Large intestine (tissue), 3 donors: ENCODE results near the gene CDC16. TPM values are rescaled to one million over a fixed set of nuclear protein-coding genes. Genes with fewer than 3 reads are reported as not detected.
"Not testable (repeated sequence)": the region's sequence is repeated elsewhere in the genome, so short reads cannot be mapped to it uniquely, and the experiment has no call there.

Experiments used
- DNase-seq, 2 donors: peaks; one replicate each; pipeline versions ENCODE4 v3.0.0 to v3.0.0-alpha.2; 2013
- H3K27ac ChIP-seq: one replicate; pipeline ENCODE4 v1.5.1; 2013; ENCODE audit warnings: low read length
- H3K27me3 ChIP-seq: 2 replicates; pipeline ENCODE4 v1.6.1; 2013; ENCODE audit warnings: low read length; ENCODE audit not compliant: control insufficient read depth, insufficient read depth
- H3K36me3 ChIP-seq: 2 replicates; pipeline ENCODE4 v1.6.1; 2013; ENCODE audit warnings: low read length; ENCODE audit not compliant: control insufficient read depth, insufficient read depth
- H3K4me1 ChIP-seq: one replicate; pipeline ENCODE4 v1.6.1; 2013; ENCODE audit warnings: low read length; ENCODE audit not compliant: control insufficient read depth, insufficient read depth
- H3K4me3 ChIP-seq: one replicate; pipeline ENCODE4 v1.5.1; 2013; ENCODE audit warnings: low read length
- H3K9me3 ChIP-seq: one replicate; pipeline ENCODE4 v1.6.1; 2013; ENCODE audit warnings: mild to moderate bottlenecking, low read depth, low read length, moderate library complexity; ENCODE audit not compliant: control insufficient read depth
- WGBS: methylation state at CpG from one replicate; pipeline ENCODE4 v1.1.5; 2013; ENCODE audit warnings: low lambda C conversion rate; ENCODE audit not compliant: insufficient coverage; 5-methylcytosine and 5-hydroxymethylcytosine counted together
- polyA plus RNA-seq: library from polyadenylated mRNA; unstranded; fragments of 120-200 nt; gene quantifications from one replicate; pipeline ENCODE4 v1.2.1, GENCODE V29; 2013

Gene CDC16
- polyA plus RNA-seq, 1 donor: 98.4 TPM

GRCh38 chr13:114259374-114259773 is 24.7 kb downstream of the CDC16 start:
- Histone ChIP-seq H3K36me3 (peaks cover 75% of the 10 kb centered on the region), H3K27ac (no peak overlapping the region), H3K4me3 (no peak overlapping the region), H3K9me3 (no peaks in the 10 kb centered on the region), H3K4me1 (no peaks in the 10 kb centered on the region), H3K27me3 (no peaks in the 10 kb centered on the region)
- WGBS: 100% methylated on average over 1 of the region's 7 CpGs
- DNase-seq: no peak

- peaks cover 76% of the 10 kb centered on the region for H3K36me3 ChIP-seq
- no CpG with 5 or more reads among the region's 4 CpGs for WGBS
- H3K27ac ChIP-seq: no peak overlapping the region
- no peaks in the 10 kb centered on the region for H3K4me1 ChIP-seq
- DNase-seq: no peak
- H3K9me3 ChIP-seq: no peaks in the 10 kb centered on the region
- no peak overlapping the region for H3K4me3 ChIP-seq
- no peaks in the 10 kb centered on the region for H3K27me3 ChIP-seq
Measured at GRCh38 chr13:114259974-114260373, 25.3 kb downstream of the CDC16 start.

GRCh38 chr13:114260814-114261213 is 26.1 kb downstream of the CDC16 start:
- no peak for DNase-seq
- no peaks in the 10 kb centered on the region for H3K9me3 ChIP-seq
- H3K4me1 ChIP-seq: no peaks in the 10 kb centered on the region
- H3K27me3 ChIP-seq: no peaks in the 10 kb centered on the region
- WGBS: no CpG with 5 or more reads among the region's 3 CpGs
- no peak overlapping the region for H3K27ac ChIP-seq
- no peak overlapping the region for H3K4me3 ChIP-seq
- H3K36me3 ChIP-seq: peaks cover 79% of the 10 kb centered on the region

GRCh38 chr13:114261328-114261965 is 26.8 kb downstream of the CDC16 start:
- Histone ChIP-seq H3K9me3 (no peaks in the 10 kb centered on the region), H3K4me3 (no peak overlapping the region), H3K4me1 (no peaks in the 10 kb centered on the region), H3K27ac (no peak overlapping the region), H3K36me3 (peaks cover 82% of the 10 kb centered on the region), H3K27me3 (no peaks in the 10 kb centered on the region)
- 72% methylated on average over 2 of the region's 3 CpGs for WGBS
- DNase-seq: no peak

- H3K4me1 ChIP-seq: no peaks in the 10 kb centered on the region
- no peak for DNase-seq
- 17% methylated on average over 1 of the region's 5 CpGs for WGBS
- H3K36me3 ChIP-seq: peaks cover 81% of the 10 kb centered on the region
- H3K27me3 ChIP-seq: no peaks in the 10 kb centered on the region
- H3K4me3 ChIP-seq: no peak overlapping the region
- H3K27ac ChIP-seq: no peak overlapping the region
- no peaks in the 10 kb centered on the region for H3K9me3 ChIP-seq
Measured at GRCh38 chr13:114263578-114263977, 28.9 kb downstream of the CDC16 start.

- H3K4me1 ChIP-seq, H3K27me3 ChIP-seq, DNase-seq, H3K9me3 ChIP-seq, H3K4me3 ChIP-seq, H3K27ac ChIP-seq: not testable (repeated sequence)
- H3K36me3 ChIP-seq: peaks cover 85% of the 10 kb centered on the region
- 92% methylated on average over 7 of the region's 13 CpGs for WGBS
Measured at GRCh38 chr13:114264313-114264712, 29.6 kb downstream of the CDC16 start.

- Histone ChIP-seq H3K36me3 (peaks cover 82% of the 10 kb centered on the region), H3K27me3 (no peaks in the 10 kb centered on the region), H3K9me3 (no peaks in the 10 kb centered on the region), H3K27ac (no peak overlapping the region), H3K4me1 (no peaks in the 10 kb centered on the region), H3K4me3 (no peak overlapping the region)
- no peak for DNase-seq
- 100% methylated on average over 3 of the region's 8 CpGs for WGBS
Measured at GRCh38 chr13:114264886-114265611, 30.4 kb downstream of the CDC16 start.

GRCh38 chr13:114266241-114266640 is 31.5 kb downstream of the CDC16 start:
- H3K36me3 ChIP-seq: peaks cover 77% of the 10 kb centered on the region
- H3K4me3 ChIP-seq: no peak overlapping the region
- no CpG with 5 or more reads among the region's 5 CpGs for WGBS
- H3K9me3 ChIP-seq: no peaks in the 10 kb centered on the region
- no peaks in the 10 kb centered on the region for H3K27me3 ChIP-seq
- H3K4me1 ChIP-seq: no peaks in the 10 kb centered on the region
- no peak for DNase-seq
- H3K27ac ChIP-seq: no peak overlapping the region

GRCh38 chr13:114268344-114269280 is 33.9 kb downstream of the CDC16 start:
- Histone ChIP-seq H3K4me3 (no peak overlapping the region), H3K27ac (no peak overlapping the region), H3K4me1 (no peaks in the 10 kb centered on the region), H3K36me3 (peaks cover 72% of the 10 kb centered on the region), H3K27me3 (no peaks in the 10 kb centered on the region), H3K9me3 (no peaks in the 10 kb centered on the region)
- WGBS: 100% methylated on average over 1 of the region's 6 CpGs
- DNase-seq: no peak

- no peak for DNase-seq
- Histone ChIP-seq H3K4me3 (no peak overlapping the region), H3K4me1 (no peaks in the 10 kb centered on the region), H3K27me3 (no peaks in the 10 kb centered on the region), H3K36me3 (peaks cover 72% of the 10 kb centered on the region), H3K27ac (no peak overlapping the region), H3K9me3 (no peaks in the 10 kb centered on the region)
- 58% methylated on average over 2 of the region's 4 CpGs for WGBS
Measured at GRCh38 chr13:114269281-114269770, 34.6 kb downstream of the CDC16 start.
